Sigmoid colon (tissue), 4 donors: ENCODE results near the gene FBXL17.

Experiments used
- CTCF ChIP-seq, 4 experiments: fragments of 450-650 bp in 3 of 4; fragments of 200-600 bp in 1 of 4; IDR thresholded peaks; one replicate each; pipeline ENCODE4 v1.5.1; 2016 to 2019; ENCODE audit warnings: antibody characterized with exemption in 4 of 4, mild to moderate bottlenecking in 3 of 4, moderate library complexity in 2 of 4
- EP300 ChIP-seq, 4 donors: sonication (generic); formaldehyde crosslinking; IDR thresholded peaks; one replicate each; pipeline ENCODE4 v1.6.1; 2017; ENCODE audit warnings: antibody characterized with exemption in 4 of 4
- POLR2A ChIP-seq, 2 donors: fragments of 450-650 bp; IDR thresholded peaks; one replicate each; pipeline ENCODE4 v1.6.1; 2016; ENCODE audit warnings: antibody characterized with exemption in 2 of 2, mild to moderate bottlenecking in 2 of 2, moderate library complexity in 2 of 2
- POLR2AphosphoS5 ChIP-seq, 4 donors: sonication (generic); formaldehyde crosslinking; IDR thresholded peaks; one replicate each; pipeline ENCODE4 v1.6.1; 2017; ENCODE audit warnings: antibody characterized with exemption in 4 of 4

GRCh38 chr5:108381350-108381953, 446 bp downstream of the FBXL17 start:
- no peak for TF ChIP-seq CTCF (IDR thresholded peaks at IDR 0.05)
- no peak for TF ChIP-seq POLR2A (IDR thresholded peaks at IDR 0.05)
- TF ChIP-seq POLR2AphosphoS5 (IDR thresholded peaks at IDR 0.05) = no peak
- TF ChIP-seq EP300 (IDR thresholded peaks at IDR 0.05) = no peak
